ENCODE data around the gene GFOD1.

The GFOD1 gene

GRCh38 chr6:13432526-13433184, 54.7 kb downstream of the GFOD1 start:
- DNase-seq (ENCODE audit: low spot score), result no peak
- H2BK120ac ChIP-seq (ENCODE audit: low read depth, low read length), result no peak overlapping the region

DNA sequence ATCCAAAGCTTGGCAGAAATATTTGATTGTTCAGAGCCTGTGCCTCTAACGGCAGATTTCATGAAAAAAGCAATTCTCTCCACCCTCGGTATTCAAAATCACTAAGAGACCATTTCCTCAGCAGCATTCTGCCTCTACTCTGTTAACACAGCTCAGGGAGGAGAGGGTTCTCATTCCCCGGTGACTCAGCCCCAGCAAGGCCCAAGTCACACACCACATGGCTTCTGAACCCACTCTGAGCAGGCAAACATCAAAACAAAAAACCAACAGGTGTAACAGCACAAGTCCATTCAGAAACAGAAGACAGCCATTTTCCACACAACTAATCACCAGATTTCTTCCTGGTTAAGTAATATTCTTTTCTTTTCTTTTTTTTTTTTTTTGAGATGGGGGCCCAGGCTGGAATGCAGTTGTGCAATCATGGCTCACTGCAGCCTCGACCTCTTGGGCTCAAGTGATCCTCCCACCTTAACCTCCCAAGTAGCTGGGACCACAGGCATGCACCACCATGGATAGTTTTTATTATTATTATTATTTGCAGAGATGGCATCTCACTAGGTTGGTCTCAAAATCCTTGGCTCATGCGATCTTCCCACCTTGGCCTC, 55.4 kb downstream of the GFOD1 start:
- Histone ChIP-seq H3K4me2 (ENCODE audit: insufficient read depth, low read length, poor library complexity, severe bottlenecking) (no peak overlapping the region), H2AFZ (ENCODE audit: low read length) (no peak overlapping the region), H3K9me3 (replicated peaks in 1 of 2; ENCODE audit: control insufficient read depth in 2 of 2, insufficient read depth in 1 of 2, low read depth in 1 of 2, low read length in 2 of 2) (peaks cover 0 to 9% of the 10 kb centered on the region in 2 donors), H3K79me1 (ENCODE audit: low read depth, low read length) (no peaks in the 10 kb centered on the region), H3K9ac (ENCODE audit: low read depth, low read length, poor library complexity) (no peak overlapping the region), H4K8ac (ENCODE audit: low read depth, low read length) (no peak overlapping the region), H2BK120ac (ENCODE audit: low read depth, low read length) (no peak overlapping the region), H3K23ac (ENCODE audit: low read depth, low read length, poor library complexity) (no peak overlapping the region), H3K27ac (replicated peaks; ENCODE audit: low read length) (no peak overlapping the region), H3K27me3 (ENCODE audit: control insufficient read depth in 3 of 3, insufficient read depth in 3 of 3, low read depth in 1 of 3, low read length in 3 of 3) (no peaks in the 10 kb centered on the region), H3K36me3 (replicated peaks in 1 of 2; ENCODE audit: control insufficient read depth in 2 of 2, insufficient read depth in 2 of 2, low read length in 2 of 2) (no peaks in the 10 kb centered on the region), H3K4me3 (ENCODE audit: low read length in 2 of 2) (no peak overlapping the region), H2BK12ac (ENCODE audit: low read length) (no peak overlapping the region), H2BK15ac (ENCODE audit: low read length) (no peak overlapping the region), H3K18ac (ENCODE audit: low read length) (no peak overlapping the region), H3K14ac (ENCODE audit: low read length) (no peak overlapping the region), H4K91ac (ENCODE audit: low read depth, low read length, poor library complexity) (no peak overlapping the region), H2BK5ac (ENCODE audit: low read length) (no peak overlapping the region), H3K4ac (ENCODE audit: low read length) (no peak overlapping the region), H3K4me1 (ENCODE audit: control insufficient read depth in 2 of 2, insufficient read depth in 1 of 2, low read depth in 1 of 2, low read length in 2 of 2) (peaks cover 15% of the 10 kb centered on the region in 2 donors), H2AK5ac (ENCODE audit: low read depth, low read length) (no peak overlapping the region)
- WGBS, 2 donors (ENCODE audit: extremely low coverage in 2 of 2, insufficient read length in 2 of 2, insufficient replicate concordance in 1 of 2), result no CpG with 5 or more reads among the region's 5 CpGs
- no peak for DNase-seq (ENCODE audit: low spot score)

More at GRCh38 chr6:13432526-13433184, 54.7 kb downstream of the GFOD1 start:
- no peak overlapping the region for H3K14ac ChIP-seq (ENCODE audit: low read length)
- H4K91ac ChIP-seq (ENCODE audit: low read depth, low read length, poor library complexity), result no peak overlapping the region
- no CpG with 5 or more reads among the region's 4 CpGs for WGBS, 2 donors (ENCODE audit: extremely low coverage in 2 of 2, insufficient read length in 2 of 2, insufficient replicate concordance in 1 of 2)
- no peak overlapping the region for H2BK15ac ChIP-seq (ENCODE audit: low read length)
- H4K8ac ChIP-seq (ENCODE audit: low read depth, low read length), result no peak overlapping the region
- H3K23ac ChIP-seq (ENCODE audit: low read depth, low read length, poor library complexity), result no peak overlapping the region
- H3K18ac ChIP-seq (ENCODE audit: low read length), result no peak overlapping the region
- no peak overlapping the region for H2BK5ac ChIP-seq (ENCODE audit: low read length)
- no peak overlapping the region for H3K9ac ChIP-seq (ENCODE audit: low read depth, low read length, poor library complexity)
- H3K4me1 ChIP-seq (ENCODE audit: control insufficient read depth in 2 of 2, insufficient read depth in 1 of 2, low read depth in 1 of 2, low read length in 2 of 2), result peaks cover 14 to 15% of the 10 kb centered on the region in 2 donors
- no peak overlapping the region for H3K27ac ChIP-seq (replicated peaks; ENCODE audit: low read length)
- H3K27me3 ChIP-seq (ENCODE audit: control insufficient read depth in 3 of 3, insufficient read depth in 3 of 3, low read depth in 1 of 3, low read length in 3 of 3), result no peaks in the 10 kb centered on the region
- H3K9me3 ChIP-seq (replicated peaks in 1 of 2; ENCODE audit: control insufficient read depth in 2 of 2, insufficient read depth in 1 of 2, low read depth in 1 of 2, low read length in 2 of 2), result peaks cover 0 to 9% of the 10 kb centered on the region in 2 donors
- no peak overlapping the region for H3K4ac ChIP-seq (ENCODE audit: low read length)
- no peak overlapping the region for H2AFZ ChIP-seq (ENCODE audit: low read length)
- H2AK5ac ChIP-seq (ENCODE audit: low read depth, low read length), result no peak overlapping the region
- no peaks in the 10 kb centered on the region for H3K36me3 ChIP-seq (replicated peaks in 1 of 2; ENCODE audit: control insufficient read depth in 2 of 2, insufficient read depth in 2 of 2, low read length in 2 of 2)
- no peak overlapping the region for H3K4me2 ChIP-seq (ENCODE audit: insufficient read depth, low read length, poor library complexity, severe bottlenecking)
- H2BK12ac ChIP-seq (ENCODE audit: low read length), result no peak overlapping the region
- H3K79me1 ChIP-seq (ENCODE audit: low read depth, low read length), result no peaks in the 10 kb centered on the region
- H3K4me3 ChIP-seq (ENCODE audit: low read length in 2 of 2), result no peak overlapping the region

- Histone ChIP-seq H3K4me2 (ENCODE audit: insufficient read depth, low read length, poor library complexity, severe bottlenecking) (no peak overlapping the region), H3K4me1 (ENCODE audit: control insufficient read depth in 2 of 2, insufficient read depth in 1 of 2, low read depth in 1 of 2, low read length in 2 of 2) (peaks cover 15% of the 10 kb centered on the region in 2 donors), H3K27me3 (ENCODE audit: control insufficient read depth in 3 of 3, insufficient read depth in 3 of 3, low read depth in 1 of 3, low read length in 3 of 3) (no peaks in the 10 kb centered on the region), H3K4ac (ENCODE audit: low read length) (no peak overlapping the region), H2AK5ac (ENCODE audit: low read depth, low read length) (no peak overlapping the region), H2AFZ (ENCODE audit: low read length) (no peak overlapping the region), H3K4me3 (ENCODE audit: low read length in 2 of 2) (no peak overlapping the region), H2BK15ac (ENCODE audit: low read length) (no peak overlapping the region), H3K27ac (replicated peaks; ENCODE audit: low read length) (no peak overlapping the region), H3K79me1 (ENCODE audit: low read depth, low read length) (no peaks in the 10 kb centered on the region), H2BK5ac (ENCODE audit: low read length) (no peak overlapping the region), H3K36me3 (replicated peaks in 1 of 2; ENCODE audit: control insufficient read depth in 2 of 2, insufficient read depth in 2 of 2, low read length in 2 of 2) (no peaks in the 10 kb centered on the region), H3K9me3 (replicated peaks in 1 of 2; ENCODE audit: control insufficient read depth in 2 of 2, insufficient read depth in 1 of 2, low read depth in 1 of 2, low read length in 2 of 2) (peaks cover 0 to 9% of the 10 kb centered on the region in 2 donors), H4K8ac (ENCODE audit: low read depth, low read length) (no peak overlapping the region), H3K14ac (ENCODE audit: low read length) (no peak overlapping the region), H2BK12ac (ENCODE audit: low read length) (no peak overlapping the region), H3K23ac (ENCODE audit: low read depth, low read length, poor library complexity) (no peak overlapping the region), H4K91ac (ENCODE audit: low read depth, low read length, poor library complexity) (no peak overlapping the region), H3K18ac (ENCODE audit: low read length) (no peak overlapping the region), H2BK120ac (ENCODE audit: low read depth, low read length) (no peak overlapping the region), H3K9ac (ENCODE audit: low read depth, low read length, poor library complexity) (no peak overlapping the region)
- WGBS, 2 donors (ENCODE audit: extremely low coverage in 2 of 2, insufficient read length in 2 of 2, insufficient replicate concordance in 1 of 2), result no CpG with 5 or more reads among the region's 6 CpGs
- DNase-seq (ENCODE audit: low spot score), result no peak
These were observed 56.2 kb downstream of the GFOD1 start for GRCh38 chr6:13431059-13431656.

GRCh38 chr6:13429406-13429753, 58.0 kb downstream of the GFOD1 start:
- Histone ChIP-seq H2AK5ac (ENCODE audit: low read depth, low read length) (no peak overlapping the region), H4K91ac (ENCODE audit: low read depth, low read length, poor library complexity) (no peak overlapping the region), H3K4ac (ENCODE audit: low read length) (no peak overlapping the region), H3K23ac (ENCODE audit: low read depth, low read length, poor library complexity) (no peak overlapping the region), H3K27me3 (ENCODE audit: control insufficient read depth in 3 of 3, insufficient read depth in 3 of 3, low read depth in 1 of 3, low read length in 3 of 3) (no peaks in the 10 kb centered on the region), H3K4me3 (ENCODE audit: low read length in 2 of 2) (no peak overlapping the region), H3K4me2 (ENCODE audit: insufficient read depth, low read length, poor library complexity, severe bottlenecking) (no peak overlapping the region), H3K9ac (ENCODE audit: low read depth, low read length, poor library complexity) (no peak overlapping the region), H2AFZ (ENCODE audit: low read length) (no peak overlapping the region), H3K79me1 (ENCODE audit: low read depth, low read length) (no peaks in the 10 kb centered on the region), H3K18ac (ENCODE audit: low read length) (no peak overlapping the region), H2BK12ac (ENCODE audit: low read length) (no peak overlapping the region), H2BK15ac (ENCODE audit: low read length) (no peak overlapping the region), H3K4me1 (ENCODE audit: control insufficient read depth in 2 of 2, insufficient read depth in 1 of 2, low read depth in 1 of 2, low read length in 2 of 2) (peaks cover 15% of the 10 kb centered on the region in 2 donors), H2BK120ac (ENCODE audit: low read depth, low read length) (no peak overlapping the region), H4K8ac (ENCODE audit: low read depth, low read length) (no peak overlapping the region), H3K36me3 (replicated peaks in 1 of 2; ENCODE audit: control insufficient read depth in 2 of 2, insufficient read depth in 2 of 2, low read length in 2 of 2) (no peaks in the 10 kb centered on the region), H3K9me3 (replicated peaks in 1 of 2; ENCODE audit: control insufficient read depth in 2 of 2, insufficient read depth in 1 of 2, low read depth in 1 of 2, low read length in 2 of 2) (peaks cover 0 to 4% of the 10 kb centered on the region in 2 donors), H3K27ac (replicated peaks; ENCODE audit: low read length) (no peak overlapping the region), H2BK5ac (ENCODE audit: low read length) (no peak overlapping the region), H3K14ac (ENCODE audit: low read length) (no peak overlapping the region)
- no CpG with 5 or more reads among the region's 5 CpGs for WGBS, 2 donors (ENCODE audit: extremely low coverage in 2 of 2, insufficient read length in 2 of 2, insufficient replicate concordance in 1 of 2)
- DNase-seq (ENCODE audit: low spot score), result no peak

Data from neuronal stem cell (in vitro differentiated cells).